GM12878 (cell line): ENCODE results near the gene DDIT3. TPM values are rescaled to one million over a fixed set of nuclear protein-coding genes. Genes with fewer than 3 reads are reported as not detected.

Experiments used
- ATAC-seq: fragments of 200-7000 bp; cut with Tn5 transposase; 3 replicates; pipeline ENCODE4 v1.9.1; 2020; ENCODE audit warnings: mild to moderate bottlenecking, moderate library complexity
- BruUV-seq: library from RNA; stranded (reverse); fragments of 400-500 nt; replicated peaks from 2 replicates; lab custom pipeline; 2021; lab: Mats Ljungman, UMichigan
- CTCF ChIA-PET: fragments of 300-600 bp; sonication (Branson Sonifier 250); formaldehyde crosslinking; extraction: SDS; loops from one replicate; lab custom pipeline; 2021; ENCODE audit warnings: inconsistent platforms; lab: Yijun Ruan, JAX
- POLR2A ChIA-PET: fragments of 350-600 bp; formaldehyde crosslinking; extraction: SDS; loops from one replicate; lab custom pipeline; 2021; ENCODE audit warnings: inconsistent platforms; lab: Charles Lee
- RAD21 ChIA-PET: fragments of 300-600 bp; sonication (Branson Sonifier 250); formaldehyde crosslinking; loops from one replicate; lab custom pipeline; 2023; ENCODE audit warnings: antibody characterized with exemption; ENCODE audit not compliant: unreplicated experiment; lab: Charles Lee
- SMC1A ChIA-PET: fragments of 300-600 bp; sonication (Branson Sonifier 250); formaldehyde crosslinking; loops from one replicate; lab custom pipeline; 2023; ENCODE audit not compliant: unreplicated experiment, uncharacterized antibody; lab: Charles Lee
- DNase-seq: peaks from one replicate; pipeline ENCODE4 v3.0.0-alpha.2; 2011; ENCODE audit warnings: low read depth, low spot score
- FAIRE-seq: peaks from 3 replicates; lab custom pipeline; 2011; peaks lifted over from hg19 to GRCh38; lab: Jason Lieb, UNC
- H2AFZ ChIP-seq: 2 replicates; pipeline ENCODE4 v1.6.0; 2011; ENCODE audit warnings: low read depth, low read length, control low read depth; ENCODE audit not compliant: control insufficient read depth
- H3K27ac ChIP-seq: 2 replicates; pipeline ENCODE4 v1.5.1; 2011; ENCODE audit warnings: control low read depth; ENCODE audit not compliant: control insufficient read depth, insufficient read depth
- H3K27me3 ChIP-seq, 2 experiments: replicated peaks in 1 of 2; 2 replicates each; pipeline versions ENCODE4 v1.6.0 to v1.6.1; 2011; ENCODE audit warnings: low read length in 1 of 2; ENCODE audit not compliant: control insufficient read depth in 2 of 2, insufficient read depth in 2 of 2
- H3K36me3 ChIP-seq, 2 experiments: 2 replicates each; pipeline ENCODE4 v1.5.1; 2011; ENCODE audit warnings: low read length in 1 of 2; ENCODE audit not compliant: control insufficient read depth in 2 of 2, insufficient read depth in 2 of 2
- H3K4me1 ChIP-seq: 2 replicates; pipeline ENCODE4 v1.6.1; 2011; ENCODE audit warnings: mild to moderate bottlenecking, low read length, moderate library complexity, mixed read lengths; ENCODE audit not compliant: control insufficient read depth, insufficient read depth
- H3K4me2 ChIP-seq: 2 replicates; pipeline ENCODE4 v1.6.0; 2011; ENCODE audit warnings: control low read depth; ENCODE audit not compliant: control insufficient read depth, insufficient read depth
- H3K4me3 ChIP-seq: fragments of 200-600 bp; sonication (generic); 2 replicates; pipeline ENCODE4 v1.5.1; 2016
- H3K79me2 ChIP-seq: 2 replicates; pipeline ENCODE4 v1.6.0; 2011; ENCODE audit warnings: low read length; ENCODE audit not compliant: control insufficient read depth, insufficient read depth
- H3K9ac ChIP-seq: 2 replicates; pipeline ENCODE4 v1.8.0; 2011; ENCODE audit warnings: low read length, control low read depth, mixed read lengths; ENCODE audit not compliant: control insufficient read depth, insufficient read depth
- H3K9me3 ChIP-seq: replicated peaks from 3 replicates; pipeline ENCODE4 v1.5.1; 2011; ENCODE audit warnings: mild to moderate bottlenecking, low read length; ENCODE audit not compliant: control insufficient read depth, insufficient read depth
- H4K20me1 ChIP-seq: 2 replicates; pipeline ENCODE4 v1.6.0; 2011; ENCODE audit not compliant: control insufficient read depth, insufficient read depth
- CREM ChIP-seq: IDR thresholded peaks from 2 replicates; pipeline ENCODE4 v1.6.1; 2014; ENCODE audit warnings: antibody characterized with exemption, low read depth
- GABPA ChIP-seq: IDR thresholded peaks from 2 replicates; pipeline ENCODE4 v1.6.1; 2014; ENCODE audit warnings: antibody characterized with exemption, low read depth, mild to moderate bottlenecking, inconsistent platforms
- JUNB ChIP-seq: IDR thresholded peaks from 2 replicates; pipeline ENCODE4 v1.6.1; 2016; ENCODE audit warnings: antibody characterized with exemption, mild to moderate bottlenecking
- RFX5 ChIP-seq: IDR thresholded peaks from 2 replicates; pipeline ENCODE4 v1.6.1; 2011; ENCODE audit warnings: low read depth, low read length, improper control_type of control experiment
- SMARCA5 ChIP-seq: fragments of 450-650 bp; IDR thresholded peaks from 2 replicates; pipeline ENCODE4 v1.6.1; 2017; ENCODE audit warnings: mild to moderate bottlenecking
- TBL1XR1 ChIP-seq: IDR thresholded peaks from 2 replicates; pipeline ENCODE4 v1.6.1; 2012; ENCODE audit warnings: low read depth, low read length, improper control_type of control experiment
- YBX1 ChIP-seq: fragments of 450-650 bp; IDR thresholded peaks from 2 replicates; pipeline ENCODE4 v1.6.1; 2016; ENCODE audit warnings: antibody characterized with exemption
- YY1 ChIP-seq: IDR thresholded peaks from 2 replicates; pipeline ENCODE4 v1.6.1; 2011; ENCODE audit warnings: low read depth, mild to moderate bottlenecking, low read length
- ZNF217 ChIP-seq: fragments of 450-650 bp; IDR thresholded peaks from 2 replicates; pipeline ENCODE4 v1.6.1; 2017; ENCODE audit warnings: antibody characterized with exemption, mild to moderate bottlenecking
- WGBS: methylation state at CpG from one replicate; pipeline ENCODE4 v1.1.6; 2016; ENCODE audit warnings: low lambda C conversion rate; ENCODE audit not compliant: insufficient replicate concordance, insufficient coverage; ENCODE audit errors: missing lambda C conversion rate; 5-methylcytosine and 5-hydroxymethylcytosine counted together
- in situ Hi-C: fragments of 300-500 bp; cut with MboI; formaldehyde crosslinking; loops from 9 replicates; pipeline ENCODE4 v1.14.3; 2018; ENCODE audit warnings: mixed read lengths
- intact Hi-C: fragments of 100-400 bp; cut with micrococcal nuclease; formaldehyde crosslinking; loops from one replicate; pipeline ENCODE4 v1.14.2; 2022; ENCODE audit not compliant: unreplicated experiment
- polyA plus RNA-seq, 11 experiments: library from polyadenylated mRNA; depleted of rRNA in 4 of 11; unstranded in 6 of 11; stranded (reverse) in 5 of 11; fragments of >200 nt; fragmentation: Nextera tagmentation in 4 of 11; fragmentation: Illumina TruSeq in 1 of 11; extraction: Ambion mirVana in 4 of 11; extraction: Trizol in 1 of 11; gene quantifications; 1 replicate in 1 of 11; 2 replicates in 10 of 11; pipeline versions ENCODE4 v1.2.1 to v1.2.3, GENCODE V29; 2011 to 2016; ENCODE audit warnings: inconsistent platforms in 2 of 11, missing spikeins in 2 of 11, low read depth in 1 of 11
- total RNA-seq, 4 experiments: library from RNA; depleted of rRNA in 3 of 4; stranded (reverse); fragments of >200 nt in 3 of 4; fragmentation: Illumina TruSeq in 1 of 4; extraction: Trizol in 1 of 4; gene quantifications; 2 replicates each; pipeline versions ENCODE4 v1.2.1 to v1.2.3, GENCODE V29; 2013 to 2021
- TF ChIP-seq, protein P1 (sequence below): IDR thresholded peaks from 2 replicates; pipeline ENCODE4 v1.6.1; 2012; ENCODE audit warnings: mild to moderate bottlenecking, low read depth, low read length

Gene DDIT3
- total and polyA plus RNA-seq, 10 of the 15 experiments (the other 5 are each of a cell fraction or from before 2014, with no cell fraction given): 9.2 to 28.9 (median 15.5) TPM

DNA sequence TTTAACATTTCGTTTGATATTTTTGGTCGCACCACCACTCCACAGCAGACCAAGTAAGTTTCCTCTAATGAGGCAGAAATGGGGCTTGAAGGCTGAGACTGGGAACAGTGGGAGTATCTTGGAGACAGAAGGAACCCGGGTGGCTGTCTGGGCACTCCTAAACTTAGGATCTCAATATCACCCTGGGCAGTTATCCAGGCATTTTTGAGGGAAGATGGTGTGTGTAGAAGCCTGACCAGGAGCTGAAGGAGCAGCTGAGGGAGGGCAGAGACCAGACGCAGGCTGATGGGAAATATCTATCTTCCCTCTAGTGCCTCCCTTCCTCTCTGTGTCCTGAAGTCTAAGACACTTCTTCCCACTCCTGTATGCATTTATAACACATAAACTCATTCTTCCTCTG, 21.7 kb downstream of the DDIT3 start:
- no TSS peak for BruUV-seq
- ChIA-PET POLR2A (interaction anchor here (0.6 kb wide), 1 partner anchor 10 kb away, joined by 3 read pairs; no protein-coding TSS in a partner anchor), CTCF (no interaction called here), RAD21 (interaction anchor here (0.7 kb wide), 1 partner anchor 148 kb away, joined by 3 read pairs; no protein-coding TSS in a partner anchor), SMC1A (no interaction called here)
- H3K4me3 ChIP-seq: no peak overlapping the region
- intact Hi-C loops (no loop called here), in situ Hi-C loops (no loop called here)
- H3K36me3 ChIP-seq: peaks cover 8 to 17% of the 10 kb centered on the region in 2 experiments
- no peaks in the 10 kb centered on the region for H3K27me3 ChIP-seq
- DNase-seq (no peak), FAIRE-seq (no peak), ATAC-seq (no peak)
- H3K27ac ChIP-seq: no peak overlapping the region
- H3K4me2 ChIP-seq: no peak overlapping the region
- no peaks in the 10 kb centered on the region for H3K9me3 ChIP-seq
- TF ChIP-seq, protein P1, sequence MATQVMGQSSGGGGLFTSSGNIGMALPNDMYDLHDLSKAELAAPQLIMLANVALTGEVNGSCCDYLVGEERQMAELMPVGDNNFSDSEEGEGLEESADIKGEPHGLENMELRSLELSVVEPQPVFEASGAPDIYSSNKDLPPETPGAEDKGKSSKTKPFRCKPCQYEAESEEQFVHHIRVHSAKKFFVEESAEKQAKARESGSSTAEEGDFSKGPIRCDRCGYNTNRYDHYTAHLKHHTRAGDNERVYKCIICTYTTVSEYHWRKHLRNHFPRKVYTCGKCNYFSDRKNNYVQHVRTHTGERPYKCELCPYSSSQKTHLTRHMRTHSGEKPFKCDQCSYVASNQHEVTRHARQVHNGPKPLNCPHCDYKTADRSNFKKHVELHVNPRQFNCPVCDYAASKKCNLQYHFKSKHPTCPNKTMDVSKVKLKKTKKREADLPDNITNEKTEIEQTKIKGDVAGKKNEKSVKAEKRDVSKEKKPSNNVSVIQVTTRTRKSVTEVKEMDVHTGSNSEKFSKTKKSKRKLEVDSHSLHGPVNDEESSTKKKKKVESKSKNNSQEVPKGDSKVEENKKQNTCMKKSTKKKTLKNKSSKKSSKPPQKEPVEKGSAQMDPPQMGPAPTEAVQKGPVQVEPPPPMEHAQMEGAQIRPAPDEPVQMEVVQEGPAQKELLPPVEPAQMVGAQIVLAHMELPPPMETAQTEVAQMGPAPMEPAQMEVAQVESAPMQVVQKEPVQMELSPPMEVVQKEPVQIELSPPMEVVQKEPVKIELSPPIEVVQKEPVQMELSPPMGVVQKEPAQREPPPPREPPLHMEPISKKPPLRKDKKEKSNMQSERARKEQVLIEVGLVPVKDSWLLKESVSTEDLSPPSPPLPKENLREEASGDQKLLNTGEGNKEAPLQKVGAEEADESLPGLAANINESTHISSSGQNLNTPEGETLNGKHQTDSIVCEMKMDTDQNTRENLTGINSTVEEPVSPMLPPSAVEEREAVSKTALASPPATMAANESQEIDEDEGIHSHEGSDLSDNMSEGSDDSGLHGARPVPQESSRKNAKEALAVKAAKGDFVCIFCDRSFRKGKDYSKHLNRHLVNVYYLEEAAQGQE: no peak
- TF ChIP-seq GABPA (no peak), YY1 (no peak), TBL1XR1 (no peak), JUNB (no peak), RFX5 (no peak), CREM (no peak), ZNF217 (no peak), YBX1 (no peak), SMARCA5 (no peak)
- WGBS: 98% methylated on average over 4 of the region's 4 CpGs
- no peaks in the 10 kb centered on the region for H3K4me1 ChIP-seq
- H3K9ac ChIP-seq: no peak overlapping the region
- H2AFZ ChIP-seq: no peak overlapping the region
- H3K79me2 ChIP-seq: no peaks in the 10 kb centered on the region
- H4K20me1 ChIP-seq: no peaks in the 10 kb centered on the region
